Endothelial cell (in vitro differentiated cells): ENCODE results near the gene FCHO2. TPM values are rescaled to one million over a fixed set of nuclear protein-coding genes. Genes with fewer than 3 reads are reported as not detected.
A peak's percentile ranks its signal among the peaks of the same experiment; 100 is the strongest.
"Not testable (repeated sequence)": the region's sequence is repeated elsewhere in the genome, so short reads cannot be mapped to it uniquely, and the experiment has no call there.

Experiments used
- DNase-seq: peaks from one replicate; pipeline ENCODE4 v3.0.0; 2021; ENCODE audit warnings: low spot score
- H3K27ac Mint-ChIP-seq: one replicate; pipeline ENCODE4 v1.8.0; 2021; ENCODE audit warnings: mixed read lengths, inconsistent platforms; ENCODE audit not compliant: unreplicated experiment
- H3K27me3 Mint-ChIP-seq: one replicate; pipeline ENCODE4 v1.8.0; 2021; ENCODE audit warnings: mild to moderate bottlenecking, moderate library complexity, mixed read lengths, inconsistent platforms; ENCODE audit not compliant: unreplicated experiment
- H3K36me3 Mint-ChIP-seq: one replicate; pipeline ENCODE4 v1.8.0; 2021; ENCODE audit warnings: mild to moderate bottlenecking, low read depth, mixed read lengths, inconsistent platforms; ENCODE audit not compliant: unreplicated experiment
- H3K4me1 Mint-ChIP-seq: one replicate; pipeline ENCODE4 v1.8.0; 2021; ENCODE audit warnings: mild to moderate bottlenecking, mixed read lengths, inconsistent platforms; ENCODE audit not compliant: unreplicated experiment
- H3K4me3 Mint-ChIP-seq: one replicate; pipeline ENCODE4 v1.8.0; 2021; ENCODE audit warnings: mild to moderate bottlenecking, mixed read lengths, inconsistent platforms; ENCODE audit not compliant: unreplicated experiment
- H3K9me3 Mint-ChIP-seq: one replicate; pipeline ENCODE4 v1.8.0; 2021; ENCODE audit warnings: mixed read lengths, inconsistent platforms; ENCODE audit not compliant: unreplicated experiment
- CTCF ChIP-seq: fragments of 200-600 bp; sonication (generic); IDR thresholded peaks from one replicate; pipeline ENCODE4 v1.5.0; 2021; ENCODE audit warnings: antibody characterized with exemption; ENCODE audit not compliant: unreplicated experiment
- total RNA-seq: library from RNA; stranded (reverse); fragmentation: NEBNext Ultra II Directional; extraction: Animal tissue kit (Norgen Biotek cat#: 25700); gene quantifications from one replicate; pipeline ENCODE4 v1.2.1, GENCODE V29; 2021; ENCODE audit not compliant: unreplicated experiment

FCHO2 gene
- total RNA-seq, 1 donor from 2014 or later: 41.9 TPM

GRCh38 chr5:72921886-72922285 is 34.0 kb upstream of the FCHO2 start:
- H3K36me3 Mint-ChIP-seq: peaks cover 7% of the 10 kb centered on the region
- no peaks in the 10 kb centered on the region for H3K4me1 Mint-ChIP-seq
- H3K4me3 Mint-ChIP-seq: no peak overlapping the region
- no peaks in the 10 kb centered on the region for H3K9me3 Mint-ChIP-seq
- TF ChIP-seq CTCF: no peak
- H3K27me3 Mint-ChIP-seq: peaks cover 2% of the 10 kb centered on the region
- no peak for DNase-seq
- H3K27ac Mint-ChIP-seq: no peak overlapping the region

GRCh38 chr5:72922422-72922821 is 33.4 kb upstream of the FCHO2 start:
- Mint-ChIP-seq H3K9me3 (no peaks in the 10 kb centered on the region), H3K4me1 (no peaks in the 10 kb centered on the region), H3K36me3 (peaks cover 7% of the 10 kb centered on the region), H3K27me3 (peaks cover 6% of the 10 kb centered on the region), H3K27ac (no peak overlapping the region), H3K4me3 (no peak overlapping the region)
- DNase-seq: no peak
- TF ChIP-seq CTCF: no peak

DNA sequence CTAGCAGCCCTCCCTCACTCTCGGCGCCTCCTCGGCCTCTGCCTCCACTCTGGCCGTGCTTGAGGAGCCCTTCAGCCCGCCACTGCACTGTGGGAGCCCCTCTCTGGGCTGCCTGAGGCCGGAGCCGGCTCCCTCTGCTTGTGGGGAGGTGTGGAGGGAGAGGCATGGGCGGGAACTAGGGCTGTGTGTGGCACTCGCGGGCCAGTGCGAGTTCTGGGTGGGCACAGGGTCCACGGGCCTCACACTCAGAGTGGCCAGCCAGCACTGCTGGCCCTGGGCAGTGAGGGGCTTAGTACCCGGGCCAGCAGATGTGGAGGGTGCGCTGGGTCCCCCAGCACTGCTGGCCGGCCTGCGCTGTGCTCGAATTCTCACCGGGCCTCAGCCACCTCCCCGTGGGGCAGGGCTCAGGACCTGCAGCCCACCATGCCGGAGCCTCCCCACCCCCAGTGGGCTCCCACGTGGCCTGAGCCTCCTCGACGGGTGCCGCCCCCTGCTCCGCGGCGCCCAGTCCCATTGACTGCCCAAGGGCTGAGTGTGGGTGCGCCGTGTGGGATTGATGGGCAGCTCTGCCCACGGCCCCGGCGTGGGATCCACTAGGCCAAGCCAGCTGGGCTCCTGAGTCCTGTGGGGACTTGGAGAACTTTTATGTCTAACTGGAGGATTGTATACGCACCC is 30.4 kb upstream of the FCHO2 start:
- Mint-ChIP-seq H3K27ac (no peak overlapping the region), H3K4me3 (no peak overlapping the region), H3K4me1 (no peaks in the 10 kb centered on the region), H3K36me3 (peaks cover 7% of the 10 kb centered on the region), H3K27me3 (peaks cover 7% of the 10 kb centered on the region), H3K9me3 (no peaks in the 10 kb centered on the region)
- DNase-seq: no peak
- TF ChIP-seq CTCF: no peak

- not testable (repeated sequence) for H3K27ac Mint-ChIP-seq, H3K4me3 Mint-ChIP-seq, H3K27me3 Mint-ChIP-seq, H3K9me3 Mint-ChIP-seq, H3K4me1 Mint-ChIP-seq, DNase-seq
- H3K36me3 Mint-ChIP-seq: peaks cover 19% of the 10 kb centered on the region
These were observed 23.2 kb upstream of the FCHO2 start for GRCh38 chr5:72932686-72933085.

DNA sequence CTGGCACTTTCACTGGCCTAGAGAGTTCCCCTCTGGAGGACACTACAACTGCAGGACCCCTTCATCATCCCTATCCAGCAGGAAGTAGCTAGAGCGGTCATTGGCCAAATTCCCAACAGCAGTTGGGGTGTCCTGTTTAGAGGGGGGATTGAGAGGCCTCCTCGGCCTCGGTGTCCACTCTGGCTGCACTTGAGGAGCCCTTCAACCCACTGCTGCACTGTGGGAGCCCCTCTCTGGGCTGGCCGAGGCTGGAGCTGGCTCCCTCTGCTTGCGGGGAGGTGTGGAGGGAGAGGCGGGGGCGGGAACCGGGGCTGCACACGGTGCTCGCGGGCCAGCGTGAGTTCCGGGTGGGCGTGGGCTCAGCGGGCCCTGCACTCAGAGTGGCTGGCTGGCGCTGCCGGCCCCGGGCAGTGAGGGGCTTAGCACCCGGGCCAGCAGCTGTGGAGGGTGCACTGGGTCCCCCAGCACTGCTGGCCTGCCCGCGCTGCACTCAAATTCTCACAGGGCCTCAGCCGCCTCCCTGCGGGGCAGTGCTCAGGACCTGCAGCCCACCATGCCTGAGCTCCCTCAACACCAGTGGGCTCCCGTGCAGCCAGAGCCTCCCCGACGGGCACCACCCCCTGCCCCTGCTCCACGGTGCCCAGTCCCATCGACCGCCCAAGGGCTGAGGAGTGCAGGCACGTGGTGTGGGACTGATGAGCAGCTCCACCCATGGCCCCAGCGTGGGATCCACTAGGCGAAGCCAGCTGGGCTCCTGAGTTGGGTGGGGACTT is 20.7 kb upstream of the FCHO2 start:
- not testable (repeated sequence) for H3K27me3 Mint-ChIP-seq, DNase-seq, H3K9me3 Mint-ChIP-seq, H3K4me3 Mint-ChIP-seq, H3K27ac Mint-ChIP-seq
- Mint-ChIP-seq H3K4me1 (peaks cover 20% of the 10 kb centered on the region), H3K36me3 (peaks cover 19% of the 10 kb centered on the region)

DNA sequence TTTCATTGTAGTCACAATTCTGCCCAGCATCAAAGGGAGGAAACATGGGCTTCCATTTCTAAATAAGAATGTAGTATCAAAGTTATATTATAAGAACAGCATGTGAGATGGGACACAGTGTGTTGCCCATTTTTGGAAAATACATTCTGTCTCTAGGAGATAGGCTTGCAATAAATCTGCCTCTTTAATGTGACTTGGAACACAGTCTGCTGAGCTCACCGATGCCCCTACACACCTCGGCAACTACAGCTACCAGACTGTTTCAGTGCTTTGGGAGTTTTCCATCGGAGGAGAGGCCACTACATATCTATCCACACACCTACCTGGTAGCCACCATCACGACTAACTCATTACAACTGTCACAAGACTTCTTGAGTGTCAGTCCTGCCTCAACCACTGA is 18.9 kb upstream of the FCHO2 start:
- H3K27me3 Mint-ChIP-seq: peaks cover 5% of the 10 kb centered on the region
- H3K9me3 Mint-ChIP-seq: no peaks in the 10 kb centered on the region
- no peak for DNase-seq
- H3K36me3 Mint-ChIP-seq: peaks cover 19% of the 10 kb centered on the region
- TF ChIP-seq CTCF: no peak
- H3K4me3 Mint-ChIP-seq: no peak overlapping the region
- peak overlapping the region; percentile 96 for H3K27ac Mint-ChIP-seq
- H3K4me1 Mint-ChIP-seq: peaks cover 20% of the 10 kb centered on the region
